ENCODE measurements around the gene NFILZ.

The NFILZ gene

GRCh38 chr19:8641908-8642547 lies 11.6 kb downstream of the NFILZ start:
- no peak for DNase-seq

GRCh38 chr19:8642561-8642960 lies 12.1 kb downstream of the NFILZ start:
- DNase-seq = no peak

GRCh38 chr19:8643860-8644653 lies 13.6 kb downstream of the NFILZ start:
- no peak for DNase-seq

GRCh38 chr19:8648240-8648639 lies 17.8 kb downstream of the NFILZ start:
- DNase-seq = no peak

GRCh38 chr19:8654591-8655339 lies 24.3 kb downstream of the NFILZ start:
- peak; percentile 60 for DNase-seq

GRCh38 chr19:8655340-8655709 lies 24.9 kb downstream of the NFILZ start:
- DNase-seq = no peak

GRCh38 chr19:8657869-8658268 lies 27.4 kb downstream of the NFILZ start:
- no peak for DNase-seq

GRCh38 chr19:8659905-8660304 lies 29.5 kb downstream of the NFILZ start:
- no peak for DNase-seq

GRCh38 chr19:8662263-8662662 lies 31.8 kb downstream of the NFILZ start:
- DNase-seq = no peak

- no peak for DNase-seq
These were observed 33.7 kb downstream of the NFILZ start for GRCh38 chr19:8663920-8664670.

- no peak for DNase-seq
These were observed 34.2 kb downstream of the NFILZ start for GRCh38 chr19:8664671-8665057.

GRCh38 chr19:8665468-8666213 lies 35.2 kb downstream of the NFILZ start:
- DNase-seq = no peak

GRCh38 chr19:8666814-8667405 lies 36.5 kb downstream of the NFILZ start:
- DNase-seq = no peak

GRCh38 chr19:8673276-8673891 lies 43.0 kb downstream of the NFILZ start:
- no peak for DNase-seq

GRCh38 chr19:8675066-8675465 lies 44.6 kb downstream of the NFILZ start:
- no peak for DNase-seq

- no peak for DNase-seq
These were observed 47.9 kb downstream of the NFILZ start for GRCh38 chr19:8678244-8678807.
